DMS53 treated with DMSO at 0.1 percent for 48 hours (cell line): ENCODE results near the gene SMARCAL1.
A peak's percentile ranks its signal among the peaks of the same experiment; 100 is the strongest.
"Not testable (repeated sequence)": the region's sequence is repeated elsewhere in the genome, so short reads cannot be mapped to it uniquely, and the experiment has no call there.

Experiments
- DNase-seq: peaks from one replicate; lab custom pipeline; 2025; ENCODE audit not compliant: unreplicated experiment; lab: John Stamatoyannopoulos, UW

Gene SMARCAL1

GRCh38 chr2:216412022-216412999 is at the start of gene SMARCAL1:
Gene SMARCAL1 (plus strand): TSS chr2:216412484. CDS start chr2:216414705, 2,221 bp downstream.
- peak; percentile 86 for DNase-seq

- DNase-seq = no peak
These were observed 49.6 kb upstream of the SMARCAL1 start for GRCh38 chr2:216362730-216363129.

- no peak for DNase-seq
These were observed 49.1 kb upstream of the SMARCAL1 start for GRCh38 chr2:216363221-216363620.

- no peak for DNase-seq
These were observed 46.8 kb upstream of the SMARCAL1 start for GRCh38 chr2:216365518-216365917.

GRCh38 chr2:216366777-216367471 is 45.4 kb upstream of the SMARCAL1 start:
- no peak for DNase-seq

GRCh38 chr2:216369821-216370220 is 42.5 kb upstream of the SMARCAL1 start:
- no peak for DNase-seq

GRCh38 chr2:216370961-216371712 is 41.1 kb upstream of the SMARCAL1 start:
- DNase-seq = no peak

GRCh38 chr2:216371721-216372702 is 40.3 kb upstream of the SMARCAL1 start, which contains the start of gene MARCHF4:
Gene MARCHF4 (minus strand): TSS chr2:216372483. CDS start chr2:216370260, 2,223 bp downstream.
- DNase-seq = peak; percentile 41

GRCh38 chr2:216372761-216373291 is 39.5 kb upstream of the SMARCAL1 start:
- DNase-seq = no peak

GRCh38 chr2:216373896-216374295 is 38.4 kb upstream of the SMARCAL1 start:
- no peak for DNase-seq

GRCh38 chr2:216375286-216375685 is 37.0 kb upstream of the SMARCAL1 start:
- no peak for DNase-seq

- DNase-seq = no peak
These were observed 32.3 kb upstream of the SMARCAL1 start for GRCh38 chr2:216379977-216380376.

GRCh38 chr2:216384409-216384808 is 27.9 kb upstream of the SMARCAL1 start:
- DNase-seq = not testable (repeated sequence)

GRCh38 chr2:216385478-216385877 is 26.8 kb upstream of the SMARCAL1 start:
- no peak for DNase-seq

GRCh38 chr2:216387262-216387661 is 25.0 kb upstream of the SMARCAL1 start:
- DNase-seq = no peak

- DNase-seq = no peak
These were observed 24.0 kb upstream of the SMARCAL1 start for GRCh38 chr2:216388046-216388884.

GRCh38 chr2:216389570-216389969 is 22.7 kb upstream of the SMARCAL1 start:
- DNase-seq = no peak

- DNase-seq = no peak
These were observed 20.9 kb upstream of the SMARCAL1 start for GRCh38 chr2:216391401-216391800.
